Measurements from ENCODE around the gene HDAC4. TPM values are rescaled to one million over a fixed set of nuclear protein-coding genes. Genes with fewer than 3 reads are reported as not detected.
A peak's percentile ranks its signal among the peaks of the same experiment; 100 is the strongest.
"Not testable (repeated sequence)": the region's sequence is repeated elsewhere in the genome, so short reads cannot be mapped to it uniquely, and the experiment has no call there.

Gene HDAC4
- total RNA-seq, 1 experiment from 2014 or later, result 47.6 TPM

GRCh38 chr2:239070466-239070865 lies 330.4 kb downstream of the HDAC4 start (continued):
- TF ChIP-seq MAX (IDR thresholded peaks at IDR 0.05), result no peak
- no peak for TF ChIP-seq JUND (IDR thresholded peaks at IDR 0.05)
- no peak for TF ChIP-seq ZNF274 (IDR thresholded peaks at IDR 0.05; ENCODE audit: low read depth, low read length)
- no peak for TF ChIP-seq CEBPB (IDR thresholded peaks at IDR 0.05; ENCODE audit: low read depth)
- no peak for TF ChIP-seq CBX3 (IDR thresholded peaks at IDR 0.05; ENCODE audit: low read depth)
- TF ChIP-seq REST (IDR thresholded peaks at IDR 0.05; ENCODE audit: low read depth), result no peak
- TF ChIP-seq ATF3 (IDR thresholded peaks at IDR 0.05), result no peak
- TF ChIP-seq POLR2A (IDR thresholded peaks at IDR 0.05; ENCODE audit: borderline replicate concordance, extremely low read depth, insufficient read depth, insufficient read length), result no peak
- TF ChIP-seq EGR1 (IDR thresholded peaks at IDR 0.05; ENCODE audit: low read depth), result no peak

- ATAC-seq (peak; percentile 81), DNase-seq (ENCODE audit: low read depth, low spot score) (peak; percentile 21)
- peak overlapping the region; percentile 55; the same call in 1 of the 2 replicates for H3K27ac ChIP-seq (ENCODE audit: low read depth, low read length)
- H3K9me2 ChIP-seq (ENCODE audit: insufficient read depth); H3K79me2 ChIP-seq (ENCODE audit: insufficient read depth, low read length); CTCF ChIA-PET; H3K4me3 ChIP-seq (replicated peaks in 1 of 2; ENCODE audit: low read depth in 1 of 2, low read length in 2 of 2); H3K36me3 ChIP-seq (ENCODE audit: control insufficient read depth in 1 of 2, insufficient read depth in 2 of 2, low read length in 2 of 2); H2AFZ ChIP-seq (ENCODE audit: low read depth, low read length, poor library complexity, severe bottlenecking); H3K27me3 ChIP-seq (ENCODE audit: insufficient read depth, low read length); H3K9me3 ChIP-seq (ENCODE audit: control insufficient read depth in 1 of 2, insufficient read depth in 1 of 2, low read depth in 1 of 2, low read length in 2 of 2); RAD21 ChIA-PET (ENCODE audit: low non-redundant PET in 1 of 2, low total read pairs in 2 of 2, uncharacterized antibody in 2 of 2, unreplicated experiment in 2 of 2); H4K20me1 ChIP-seq (ENCODE audit: insufficient read depth); H3K9ac ChIP-seq (ENCODE audit: low read length); POLR2A ChIA-PET; intact Hi-C loops (cut with micrococcal nuclease); BruUV-seq (replicated peaks): not testable (repeated sequence)
- peak overlapping the region; percentile 57 for H3K4me2 ChIP-seq (ENCODE audit: low read length)
- TF ChIP-seq JUND (IDR thresholded peaks at IDR 0.05), result peak; percentile 60
- TF ChIP-seq FOSL1 (IDR thresholded peaks at IDR 0.05; ENCODE audit: low read depth), result peak; percentile 6; the same call in 1 of the 2 replicates
- TF ChIP-seq SRF (IDR thresholded peaks at IDR 0.05; ENCODE audit: low read depth), result peak; percentile 67; the same call in 1 of the 2 replicates
- peaks cover 12 to 13% of the 10 kb centered on the region in 2 experiments for H3K4me1 ChIP-seq (ENCODE audit: control insufficient read depth in 1 of 2, insufficient read depth in 2 of 2, low read length in 2 of 2)
Measured at GRCh38 chr2:239069362-239070333, 331.2 kb downstream of the HDAC4 start.
